Measurements from ENCODE around the gene GRK5.

- TF ChIP-seq POLR2A (IDR thresholded peaks at IDR 0.05): no peak
- no peak for TF ChIP-seq CTCF (IDR thresholded peaks at IDR 0.05 in 4 of 5, conservative IDR thresholded peaks at IDR 0.05 in 1 of 5)
Observed at GRCh38 chr10:119442758-119443060, 235.3 kb downstream of the GRK5 start.
